ENCODE data around the gene HAT1. TPM values are rescaled to one million over a fixed set of nuclear protein-coding genes. Genes with fewer than 3 reads are reported as not detected.
"Not testable (repeated sequence)": the region's sequence is repeated elsewhere in the genome, so short reads cannot be mapped to it uniquely, and the experiment has no call there.

The HAT1 gene
- total RNA-seq, 1 experiment from 2014 or later, result 74.3 TPM

DNA sequence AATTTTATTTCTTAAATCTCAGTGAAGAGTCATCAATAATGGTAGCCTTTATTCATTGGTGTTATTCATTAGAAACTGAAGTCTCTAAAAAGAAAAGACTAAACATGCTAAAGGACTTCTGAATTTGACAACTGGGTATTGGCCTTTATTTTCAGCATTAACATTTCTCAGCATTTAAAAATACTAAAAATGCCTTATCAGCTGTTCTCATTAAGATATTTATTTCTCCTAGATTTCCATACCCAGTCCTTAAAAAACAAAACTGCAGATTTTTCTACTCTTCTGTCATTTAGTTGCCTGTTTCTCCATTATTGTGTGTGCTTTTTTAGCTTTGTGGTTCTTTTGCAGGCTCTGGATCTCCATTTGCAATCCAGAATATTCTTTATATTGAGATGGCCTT is 46.2 kb downstream of the HAT1 start:
- Mint-ChIP-seq H3K36me3 (ENCODE audit: insufficient read depth, unreplicated experiment) (peaks cover 18% of the 10 kb centered on the region), H3K27ac (ENCODE audit: unreplicated experiment) (no peak overlapping the region), H3K4me1 (ENCODE audit: low read depth, unreplicated experiment) (no peaks in the 10 kb centered on the region), H3K9me3 (ENCODE audit: unreplicated experiment) (no peaks in the 10 kb centered on the region), H3K27me3 (ENCODE audit: insufficient read depth, unreplicated experiment) (no peaks in the 10 kb centered on the region), H3K4me3 (ENCODE audit: unreplicated experiment) (no peak overlapping the region)
- ChIA-PET POLR2A (no interaction called here), CTCF (no interaction called here)
- intact Hi-C loops (cut with micrococcal nuclease; ENCODE audit: unreplicated experiment), result no loop called here
- no peak for DNase-seq
- no peaks in the 10 kb centered on the region for H3K9me3 ChIP-seq
- no peaks in the 10 kb centered on the region for H3K27me3 ChIP-seq (replicated peaks; ENCODE audit: control insufficient read depth, insufficient read depth, low read length)
- H3K4me3 ChIP-seq (ENCODE audit: low read depth, low read length), result no peak overlapping the region
- no peaks in the 10 kb centered on the region for H3K36me3 ChIP-seq (ENCODE audit: control insufficient read depth, insufficient read depth, low read length)
- TF ChIP-seq, protein P1, sequence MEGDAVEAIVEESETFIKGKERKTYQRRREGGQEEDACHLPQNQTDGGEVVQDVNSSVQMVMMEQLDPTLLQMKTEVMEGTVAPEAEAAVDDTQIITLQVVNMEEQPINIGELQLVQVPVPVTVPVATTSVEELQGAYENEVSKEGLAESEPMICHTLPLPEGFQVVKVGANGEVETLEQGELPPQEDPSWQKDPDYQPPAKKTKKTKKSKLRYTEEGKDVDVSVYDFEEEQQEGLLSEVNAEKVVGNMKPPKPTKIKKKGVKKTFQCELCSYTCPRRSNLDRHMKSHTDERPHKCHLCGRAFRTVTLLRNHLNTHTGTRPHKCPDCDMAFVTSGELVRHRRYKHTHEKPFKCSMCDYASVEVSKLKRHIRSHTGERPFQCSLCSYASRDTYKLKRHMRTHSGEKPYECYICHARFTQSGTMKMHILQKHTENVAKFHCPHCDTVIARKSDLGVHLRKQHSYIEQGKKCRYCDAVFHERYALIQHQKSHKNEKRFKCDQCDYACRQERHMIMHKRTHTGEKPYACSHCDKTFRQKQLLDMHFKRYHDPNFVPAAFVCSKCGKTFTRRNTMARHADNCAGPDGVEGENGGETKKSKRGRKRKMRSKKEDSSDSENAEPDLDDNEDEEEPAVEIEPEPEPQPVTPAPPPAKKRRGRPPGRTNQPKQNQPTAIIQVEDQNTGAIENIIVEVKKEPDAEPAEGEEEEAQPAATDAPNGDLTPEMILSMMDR (IDR thresholded peaks at IDR 0.05; ENCODE audit: insufficient read depth in 1 of 2, low read depth in 1 of 2, low read length in 1 of 2, severe bottlenecking in 1 of 2, unreplicated experiment in 1 of 2), result no peak
- no peaks in the 10 kb centered on the region for H3K4me1 ChIP-seq
- BruUV-seq (replicated peaks), result no TSS peak

DNA sequence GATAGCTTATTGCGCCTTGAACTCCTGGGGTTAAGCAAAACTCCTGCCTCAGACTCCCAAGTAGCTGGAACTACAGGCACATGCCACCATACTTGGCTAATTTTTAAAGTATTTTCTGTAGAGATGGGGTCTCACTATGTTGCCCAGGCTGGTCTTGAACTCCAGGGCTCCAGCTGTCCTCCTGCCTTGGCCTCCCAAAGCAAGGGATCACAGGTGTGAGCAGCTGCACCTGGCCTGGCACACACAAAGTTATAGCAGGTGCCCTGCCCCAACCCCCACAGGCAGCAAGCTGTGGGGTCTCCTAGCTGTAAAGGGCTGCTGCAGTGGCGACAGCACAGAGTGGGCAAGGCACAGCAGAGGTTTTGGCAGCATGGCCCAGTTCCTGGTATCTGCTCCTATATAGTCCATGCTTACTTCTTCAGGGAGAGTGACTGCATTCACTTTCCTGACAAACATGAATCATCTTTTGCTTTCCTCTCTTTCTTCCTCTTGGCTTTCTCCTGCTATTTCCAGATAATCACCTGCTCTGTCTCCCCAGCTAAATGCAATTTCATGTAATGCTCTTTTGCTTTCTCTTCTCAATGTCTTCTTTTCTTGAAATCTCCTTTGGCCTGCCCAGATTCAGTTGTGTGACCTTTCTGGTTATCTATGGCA is 50.2 kb downstream of the HAT1 start:
- CTCF ChIA-PET, result no interaction called here
- Mint-ChIP-seq H3K36me3 (ENCODE audit: insufficient read depth, unreplicated experiment) (peaks cover 36% of the 10 kb centered on the region), H3K9me3 (ENCODE audit: unreplicated experiment) (no peaks in the 10 kb centered on the region), H3K4me1 (ENCODE audit: low read depth, unreplicated experiment) (no peaks in the 10 kb centered on the region), H3K27me3 (ENCODE audit: insufficient read depth, unreplicated experiment) (no peaks in the 10 kb centered on the region), H3K27ac (ENCODE audit: unreplicated experiment) (no peak overlapping the region), H3K4me3 (ENCODE audit: unreplicated experiment) (no peak overlapping the region)
- DNase-seq, result no peak
- intact Hi-C loops (cut with micrococcal nuclease; ENCODE audit: unreplicated experiment), result no loop called here
- Histone ChIP-seq H3K27me3 (replicated peaks; ENCODE audit: control insufficient read depth, insufficient read depth, low read length) (no peaks in the 10 kb centered on the region), H3K4me3 (ENCODE audit: low read depth, low read length) (no peak overlapping the region), H3K36me3 (ENCODE audit: control insufficient read depth, insufficient read depth, low read length) (no peaks in the 10 kb centered on the region), H3K4me1 (no peaks in the 10 kb centered on the region), H3K9me3 (no peaks in the 10 kb centered on the region)
- POLR2A ChIA-PET, result no interaction called here
- BruUV-seq (replicated peaks), result no TSS peak
- TF ChIP-seq, protein P1 (IDR thresholded peaks at IDR 0.05; ENCODE audit: insufficient read depth in 1 of 2, low read depth in 1 of 2, low read length in 1 of 2, severe bottlenecking in 1 of 2, unreplicated experiment in 1 of 2), result no peak

DNA sequence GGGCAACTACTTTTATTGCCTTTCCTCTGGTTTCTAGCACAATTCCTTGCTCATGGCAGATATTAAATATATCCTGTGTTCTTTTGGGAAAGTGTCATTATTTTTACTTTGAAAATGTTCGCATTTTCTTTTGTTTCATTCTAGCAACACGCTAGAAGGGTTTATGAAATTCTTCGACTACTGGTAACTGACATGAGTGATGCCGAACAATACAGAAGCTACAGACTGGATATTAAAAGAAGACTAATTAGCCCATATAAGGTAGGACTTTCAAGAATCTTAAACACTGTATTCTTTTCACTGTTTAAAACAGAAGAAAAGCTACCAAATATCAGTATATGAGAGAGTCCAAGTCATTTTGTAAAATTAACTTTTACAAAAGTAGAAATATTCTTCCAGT is 56.8 kb downstream of the HAT1 start:
- no TSS peak for BruUV-seq (replicated peaks)
- no peaks in the 10 kb centered on the region for H3K4me1 ChIP-seq
- H3K27ac Mint-ChIP-seq (ENCODE audit: unreplicated experiment), result no peak overlapping the region
- H3K4me1 Mint-ChIP-seq (ENCODE audit: low read depth, unreplicated experiment), result no peaks in the 10 kb centered on the region
- no peaks in the 10 kb centered on the region for H3K9me3 ChIP-seq
- peaks cover 1% of the 10 kb centered on the region; the same call in 1 of the 2 replicates for H3K36me3 ChIP-seq (ENCODE audit: control insufficient read depth, insufficient read depth, low read length)
- POLR2A ChIA-PET, result interaction anchor here (0.5 kb wide), 1 partner anchor 34 kb away, joined by 3 read pairs; no protein-coding TSS in a partner anchor
- H3K9me3 Mint-ChIP-seq (ENCODE audit: unreplicated experiment), result no peaks in the 10 kb centered on the region
- H3K4me3 ChIP-seq (ENCODE audit: low read depth, low read length), result no peak overlapping the region
- DNase-seq, result no peak
- H3K27me3 ChIP-seq (replicated peaks; ENCODE audit: control insufficient read depth, insufficient read depth, low read length), result no peaks in the 10 kb centered on the region
- no peaks in the 10 kb centered on the region for H3K27me3 Mint-ChIP-seq (ENCODE audit: insufficient read depth, unreplicated experiment)
- intact Hi-C loops (cut with micrococcal nuclease; ENCODE audit: unreplicated experiment), result no loop called here
- peaks cover 65% of the 10 kb centered on the region for H3K36me3 Mint-ChIP-seq (ENCODE audit: insufficient read depth, unreplicated experiment)
- H3K4me3 Mint-ChIP-seq (ENCODE audit: unreplicated experiment), result no peak overlapping the region
- CTCF ChIA-PET, result no interaction called here
- TF ChIP-seq, protein P1 (IDR thresholded peaks at IDR 0.05; ENCODE audit: insufficient read depth in 1 of 2, low read depth in 1 of 2, low read length in 1 of 2, severe bottlenecking in 1 of 2, unreplicated experiment in 1 of 2), result no peak

DNA sequence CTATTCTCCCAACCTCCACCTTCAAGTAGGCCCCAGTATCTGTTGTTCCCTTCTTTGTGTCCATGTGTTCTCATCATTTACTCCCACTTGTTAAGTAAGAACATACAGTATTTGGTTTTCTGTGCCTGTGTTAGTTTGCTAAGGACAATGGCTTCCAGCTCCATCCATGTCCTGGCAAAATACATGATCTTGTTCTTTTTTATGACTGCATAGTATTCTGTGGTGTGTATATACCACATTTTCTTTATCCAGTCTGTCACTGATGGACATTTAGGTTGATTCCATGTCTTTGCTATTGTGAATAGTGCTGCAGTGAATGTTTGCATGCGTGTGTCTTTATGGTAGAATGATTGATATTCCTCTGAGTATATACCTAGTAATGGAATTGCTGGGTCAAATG is 61.7 kb downstream of the HAT1 start:
- H3K4me1 Mint-ChIP-seq (ENCODE audit: low read depth, unreplicated experiment); H3K9me3 Mint-ChIP-seq (ENCODE audit: unreplicated experiment); H3K4me1 ChIP-seq; CTCF ChIA-PET; H3K36me3 ChIP-seq (ENCODE audit: control insufficient read depth, insufficient read depth, low read length); H3K9me3 ChIP-seq; H3K27me3 Mint-ChIP-seq (ENCODE audit: insufficient read depth, unreplicated experiment); H3K27ac Mint-ChIP-seq (ENCODE audit: unreplicated experiment); intact Hi-C loops (cut with micrococcal nuclease; ENCODE audit: unreplicated experiment); POLR2A ChIA-PET; DNase-seq; BruUV-seq (replicated peaks); H3K27me3 ChIP-seq (replicated peaks; ENCODE audit: control insufficient read depth, insufficient read depth, low read length); H3K4me3 ChIP-seq (ENCODE audit: low read depth, low read length); H3K4me3 Mint-ChIP-seq (ENCODE audit: unreplicated experiment): not testable (repeated sequence)
- H3K36me3 Mint-ChIP-seq (ENCODE audit: insufficient read depth, unreplicated experiment), result peaks cover 26% of the 10 kb centered on the region

Data from Caco-2 (cell line).